Measurements from ENCODE around the gene TAB3. TPM values are rescaled to one million over a fixed set of nuclear protein-coding genes. Genes with fewer than 3 reads are reported as not detected.

TAB3 gene
- total RNA-seq, 1 donor = 19.5 TPM

- H3K4me3 ChIP-seq (ENCODE audit: low read depth, low read length) = peak overlapping the region; percentile 77
- DNase-seq (ENCODE audit: low read depth) = peak; percentile 11
- no peak for TF ChIP-seq CTCF (IDR thresholded peaks at IDR 0.05; ENCODE audit: insufficient read depth, low read length)
Measured at GRCh38 chrX:30888526-30889146, 418 bp downstream of the TAB3 start.

- TF ChIP-seq CTCF (IDR thresholded peaks at IDR 0.05; ENCODE audit: insufficient read depth, low read length) = no peak
- no peak for DNase-seq (ENCODE audit: low read depth)
- peak overlapping the region; percentile 77 for H3K4me3 ChIP-seq (ENCODE audit: low read depth, low read length)
Measured at GRCh38 chrX:30887721-30888120, 1.3 kb downstream of the TAB3 start.

GRCh38 chrX:30887288-30887687 lies 1.8 kb downstream of the TAB3 start:
- no peak overlapping the region for H3K4me3 ChIP-seq (ENCODE audit: low read depth, low read length)

GRCh38 chrX:30885136-30885535 lies 3.9 kb downstream of the TAB3 start:
- H3K4me3 ChIP-seq (ENCODE audit: low read depth, low read length) = no peak overlapping the region
- no peak for DNase-seq (ENCODE audit: low read depth)
- TF ChIP-seq CTCF (IDR thresholded peaks at IDR 0.05; ENCODE audit: insufficient read depth, low read length) = no peak

More at GRCh38 chrX:30887288-30887687, 1.8 kb downstream of the TAB3 start:
- DNase-seq (ENCODE audit: low read depth) = no peak
- no peak for TF ChIP-seq CTCF (IDR thresholded peaks at IDR 0.05; ENCODE audit: insufficient read depth, low read length)

- TF ChIP-seq CTCF (IDR thresholded peaks at IDR 0.05; ENCODE audit: insufficient read depth, low read length) = no peak
- H3K4me3 ChIP-seq (ENCODE audit: low read depth, low read length) = no peak overlapping the region
- DNase-seq (ENCODE audit: low read depth) = no peak
Measured at GRCh38 chrX:30883138-30883537, 5.9 kb downstream of the TAB3 start.

GRCh38 chrX:30881797-30882196 lies 7.3 kb downstream of the TAB3 start:
- no peak overlapping the region for H3K4me3 ChIP-seq (ENCODE audit: low read depth, low read length)
- TF ChIP-seq CTCF (IDR thresholded peaks at IDR 0.05; ENCODE audit: insufficient read depth, low read length) = no peak
- no peak for DNase-seq (ENCODE audit: low read depth)

- H3K4me3 ChIP-seq (ENCODE audit: low read depth, low read length) = no peak overlapping the region
- TF ChIP-seq CTCF (IDR thresholded peaks at IDR 0.05; ENCODE audit: insufficient read depth, low read length) = no peak
- no peak for DNase-seq (ENCODE audit: low read depth)
Measured at GRCh38 chrX:30881390-30881789, 7.7 kb downstream of the TAB3 start.
